ENCODE results near the gene ST8SIA4. TPM values are rescaled to one million over a fixed set of nuclear protein-coding genes. Genes with fewer than 3 reads are reported as not detected.

The ST8SIA4 gene
- total RNA-seq, 1 donor from 2014 or later: 0.59 TPM

GRCh38 chr5:100790170-100790665 is 112.9 kb downstream of the ST8SIA4 start:
- H3K27ac Mint-ChIP-seq (ENCODE audit: unreplicated experiment): no peak overlapping the region

GRCh38 chr5:100789694-100790093 is 113.4 kb downstream of the ST8SIA4 start:
- Mint-ChIP-seq H3K27ac (ENCODE audit: unreplicated experiment) (no peak overlapping the region), H3K4me1 (ENCODE audit: low read depth, unreplicated experiment) (peaks cover 13% of the 10 kb centered on the region), H3K36me3 (ENCODE audit: low read depth, unreplicated experiment) (no peaks in the 10 kb centered on the region), H3K9me3 (ENCODE audit: unreplicated experiment) (peaks cover 4% of the 10 kb centered on the region), H3K27me3 (ENCODE audit: low read depth, unreplicated experiment) (no peaks in the 10 kb centered on the region), H3K4me3 (ENCODE audit: unreplicated experiment) (no peak overlapping the region)
- Histone ChIP-seq H3K9me3 (ENCODE audit: insufficient read depth, low read depth, low read length) (no peaks in the 10 kb centered on the region), H3K27ac (ENCODE audit: low read depth, low read length) (no peak overlapping the region), H3K36me3 (ENCODE audit: insufficient read depth, low read length) (no peaks in the 10 kb centered on the region), H3K79me2 (ENCODE audit: insufficient read depth, low read length) (no peaks in the 10 kb centered on the region), H3K4me2 (ENCODE audit: low read length) (no peak overlapping the region), H3K27me3 (ENCODE audit: insufficient read depth, low read length) (no peaks in the 10 kb centered on the region), H3K9ac (ENCODE audit: low read length) (no peak overlapping the region), H4K20me1 (ENCODE audit: insufficient read depth, low read length) (no peaks in the 10 kb centered on the region), H3K4me3 (ENCODE audit: insufficient read depth, low read depth, low read length) (no peak overlapping the region), H3K4me1 (ENCODE audit: insufficient read depth, low read length) (no peaks in the 10 kb centered on the region), H2AFZ (ENCODE audit: low read depth, low read length) (no peak overlapping the region)
- DNase-seq (ENCODE audit: low read depth) (no peak), FAIRE-seq (no peak)
- TF ChIP-seq EZH2 (IDR thresholded peaks at IDR 0.05; ENCODE audit: insufficient read depth, low read length) (no peak), CTCF (IDR thresholded peaks at IDR 0.05; ENCODE audit: insufficient read depth, low read depth, low read length) (no peak)

More at GRCh38 chr5:100790170-100790665, 112.9 kb downstream of the ST8SIA4 start:
- H3K27me3 Mint-ChIP-seq (ENCODE audit: low read depth, unreplicated experiment): no peaks in the 10 kb centered on the region
- Histone ChIP-seq H4K20me1 (ENCODE audit: insufficient read depth, low read length) (no peaks in the 10 kb centered on the region), H3K4me3 (ENCODE audit: insufficient read depth, low read depth, low read length) (no peak overlapping the region), H3K4me2 (ENCODE audit: low read length) (no peak overlapping the region), H3K4me1 (ENCODE audit: insufficient read depth, low read length) (no peaks in the 10 kb centered on the region), H3K27ac (ENCODE audit: low read depth, low read length) (no peak overlapping the region), H3K79me2 (ENCODE audit: insufficient read depth, low read length) (no peaks in the 10 kb centered on the region), H3K9ac (ENCODE audit: low read length) (no peak overlapping the region), H2AFZ (ENCODE audit: low read depth, low read length) (no peak overlapping the region), H3K27me3 (ENCODE audit: insufficient read depth, low read length) (no peaks in the 10 kb centered on the region), H3K36me3 (ENCODE audit: insufficient read depth, low read length) (no peaks in the 10 kb centered on the region), H3K9me3 (ENCODE audit: insufficient read depth, low read depth, low read length) (no peaks in the 10 kb centered on the region)
- no peak for FAIRE-seq
- peaks cover 4% of the 10 kb centered on the region for H3K9me3 Mint-ChIP-seq (ENCODE audit: unreplicated experiment)
- DNase-seq (ENCODE audit: low read depth): no peak
- no peaks in the 10 kb centered on the region for H3K36me3 Mint-ChIP-seq (ENCODE audit: low read depth, unreplicated experiment)
- peaks cover 13% of the 10 kb centered on the region for H3K4me1 Mint-ChIP-seq (ENCODE audit: low read depth, unreplicated experiment)
- no peak for TF ChIP-seq EZH2 (IDR thresholded peaks at IDR 0.05; ENCODE audit: insufficient read depth, low read length)
- TF ChIP-seq CTCF (IDR thresholded peaks at IDR 0.05; ENCODE audit: insufficient read depth, low read depth, low read length): no peak
- no peak overlapping the region for H3K4me3 Mint-ChIP-seq (ENCODE audit: unreplicated experiment)

GRCh38 chr5:100788417-100788816 is 114.7 kb downstream of the ST8SIA4 start:
- H3K27me3 ChIP-seq (ENCODE audit: insufficient read depth, low read length): no peaks in the 10 kb centered on the region
- H3K27ac Mint-ChIP-seq (ENCODE audit: unreplicated experiment): no peak overlapping the region
- no peaks in the 10 kb centered on the region for H3K4me1 ChIP-seq (ENCODE audit: insufficient read depth, low read length)
- H3K4me1 Mint-ChIP-seq (ENCODE audit: low read depth, unreplicated experiment): peaks cover 13% of the 10 kb centered on the region
- H3K27me3 Mint-ChIP-seq (ENCODE audit: low read depth, unreplicated experiment): no peaks in the 10 kb centered on the region
- H3K36me3 Mint-ChIP-seq (ENCODE audit: low read depth, unreplicated experiment): no peaks in the 10 kb centered on the region
- TF ChIP-seq CTCF (IDR thresholded peaks at IDR 0.05; ENCODE audit: insufficient read depth, low read depth, low read length) (no peak), EZH2 (IDR thresholded peaks at IDR 0.05; ENCODE audit: insufficient read depth, low read length) (no peak)
- no peaks in the 10 kb centered on the region for H3K79me2 ChIP-seq (ENCODE audit: insufficient read depth, low read length)
- no peak overlapping the region for H3K4me2 ChIP-seq (ENCODE audit: low read length)
- no peak overlapping the region for H3K4me3 ChIP-seq (ENCODE audit: insufficient read depth, low read depth, low read length)
- DNase-seq (ENCODE audit: low read depth) (no peak), FAIRE-seq (no peak)
- H3K9me3 Mint-ChIP-seq (ENCODE audit: unreplicated experiment): peaks cover 4% of the 10 kb centered on the region
- H3K36me3 ChIP-seq (ENCODE audit: insufficient read depth, low read length): no peaks in the 10 kb centered on the region
- H3K9me3 ChIP-seq (ENCODE audit: insufficient read depth, low read depth, low read length): no peaks in the 10 kb centered on the region
- no peak overlapping the region for H2AFZ ChIP-seq (ENCODE audit: low read depth, low read length)
- no peak overlapping the region for H3K4me3 Mint-ChIP-seq (ENCODE audit: unreplicated experiment)
- H3K9ac ChIP-seq (ENCODE audit: low read length): no peak overlapping the region
- H4K20me1 ChIP-seq (ENCODE audit: insufficient read depth, low read length): no peaks in the 10 kb centered on the region
- no peak overlapping the region for H3K27ac ChIP-seq (ENCODE audit: low read depth, low read length)
